Posterior cingulate gyrus (tissue), 11 donors: Measurements from ENCODE around the gene ILK.

Source experiments
- DNase-seq, 10 donors: peaks; one replicate each; pipeline versions ENCODE4 v3.0.0 to v3.0.0-alpha.2; 2020 to 2021; ENCODE audit warnings: mixed read lengths in 3 of 10
- intact Hi-C: fragments of 100-400 bp; cut with DNase I; formaldehyde crosslinking; loops from one replicate; pipeline ENCODE4 v1.15.1; 2023

The ILK gene

GRCh38 chr11:6602096-6602940 is 1.3 kb upstream of the ILK start:
- no peak for DNase-seq
- intact Hi-C loops = loop anchor here (5.0 to 10.0 kb wide), 3 partner anchors 70 to 210 kb away; partner anchors contain the start of genes SMPD1 and TRIM3

GRCh38 chr11:6604081-6604626 is 580 bp downstream of the ILK start:
- intact Hi-C loops = loop anchor here (5.0 to 10.0 kb wide), 3 partner anchors 72 to 212 kb away; partner anchors contain the start of genes SMPD1 and TRIM3
- peak in 6 of 10 donors; percentile 37 to 92 (median 60) for DNase-seq

- DNase-seq = no peak
- intact Hi-C loops = loop anchor here (5.0 to 10.0 kb wide), 3 partner anchors 72 to 212 kb away; partner anchors contain the start of genes SMPD1 and TRIM3
These were observed 1.2 kb downstream of the ILK start for GRCh38 chr11:6604790-6605189.

GRCh38 chr11:6606471-6607189 is 3.1 kb downstream of the ILK start:
- peak; percentile 52 to 96 (median 74) for DNase-seq
- intact Hi-C loops = loop anchor here (10.0 kb wide), 1 partner anchor 132 kb away; the partner anchor contains the start of gene TRIM3

- intact Hi-C loops = loop anchor here (10.0 kb wide), 1 partner anchor 132 kb away; the partner anchor contains the start of gene TRIM3
- no peak for DNase-seq
These were observed 3.7 kb downstream of the ILK start for GRCh38 chr11:6607190-6607795.

- DNase-seq = peak in 1 of 10 donors; percentile 47
- intact Hi-C loops = loop anchor here (10.0 kb wide), 1 partner anchor 133 kb away; the partner anchor contains the start of gene TRIM3
These were observed 4.4 kb downstream of the ILK start for GRCh38 chr11:6608011-6608410.

- intact Hi-C loops = loop anchor here (10.0 kb wide), 1 partner anchor 134 kb away; the partner anchor contains the start of gene TRIM3
- peak in 2 of 10 donors; percentile 9 to 46 for DNase-seq
These were observed 5.3 kb downstream of the ILK start for GRCh38 chr11:6608726-6609501.

GRCh38 chr11:6609502-6610015 is 6.0 kb downstream of the ILK start:
- peak in 2 of 10 donors; percentile 14 to 65 for DNase-seq
- intact Hi-C loops = loop anchor here (10.0 kb wide), 1 partner anchor 135 kb away; the partner anchor contains the start of gene TRIM3

GRCh38 chr11:6610591-6610990 is 7.0 kb downstream of the ILK start:
- intact Hi-C loops = no loop called here

GRCh38 chr11:6611092-6611962 is 7.8 kb downstream of the ILK start:
- DNase-seq = peak in 4 of 10 donors; percentile 27 to 89 (median 60)
- intact Hi-C loops = no loop called here

More at GRCh38 chr11:6610591-6610990, 7.0 kb downstream of the ILK start:
- peak in 3 of 10 donors; percentile 4 to 37 (median 13) for DNase-seq

- DNase-seq = no peak
- intact Hi-C loops = loop anchor here (1.0 kb wide), 1 partner anchor 71 kb away; the partner anchor contains the start of gene MRPL17
These were observed 8.3 kb downstream of the ILK start for GRCh38 chr11:6611963-6612212.

- intact Hi-C loops = loop anchor here (1.0 kb wide), 1 partner anchor 71 kb away; the partner anchor contains the start of gene MRPL17
- peak; percentile 92 to 99 (median 96) for DNase-seq
These were observed 8.9 kb downstream of the ILK start, which contains the start of gene TAF10 for GRCh38 chr11:6612213-6613041. Gene TAF10 (minus strand): TSS chr11:6612216. CDS start chr11:6612189, 27 bp downstream.

GRCh38 chr11:6613496-6613895 is 9.9 kb downstream of the ILK start:
- intact Hi-C loops = no loop called here
- no peak for DNase-seq

- DNase-seq = no peak
- intact Hi-C loops = no loop called here
These were observed 10.9 kb downstream of the ILK start for GRCh38 chr11:6614446-6614845.

GRCh38 chr11:6615046-6615445 is 11.5 kb downstream of the ILK start:
- intact Hi-C loops = loop anchor here (5.0 kb wide), 1 partner anchor 83 kb away; no protein-coding TSS in a partner anchor
- peak in 2 of 10 donors; percentile 8 to 59 for DNase-seq

GRCh38 chr11:6615882-6616585 is 12.5 kb downstream of the ILK start:
- peak in 1 of 10 donors; percentile 59 for DNase-seq
- intact Hi-C loops = loop anchor here (5.0 kb wide), 1 partner anchor 84 kb away; no protein-coding TSS in a partner anchor
